ENCODE results near the gene NRDC.

- TF ChIP-seq CTCF (conservative IDR thresholded peaks at IDR 0.05) (no peak), ZFX (IDR thresholded peaks at IDR 0.05) (no peak)
These were observed 123.9 kb downstream of the NRDC start for GRCh38 chr1:51754666-51755065.
